Measurements from ENCODE around the gene COPE.

COPE gene

DNA sequence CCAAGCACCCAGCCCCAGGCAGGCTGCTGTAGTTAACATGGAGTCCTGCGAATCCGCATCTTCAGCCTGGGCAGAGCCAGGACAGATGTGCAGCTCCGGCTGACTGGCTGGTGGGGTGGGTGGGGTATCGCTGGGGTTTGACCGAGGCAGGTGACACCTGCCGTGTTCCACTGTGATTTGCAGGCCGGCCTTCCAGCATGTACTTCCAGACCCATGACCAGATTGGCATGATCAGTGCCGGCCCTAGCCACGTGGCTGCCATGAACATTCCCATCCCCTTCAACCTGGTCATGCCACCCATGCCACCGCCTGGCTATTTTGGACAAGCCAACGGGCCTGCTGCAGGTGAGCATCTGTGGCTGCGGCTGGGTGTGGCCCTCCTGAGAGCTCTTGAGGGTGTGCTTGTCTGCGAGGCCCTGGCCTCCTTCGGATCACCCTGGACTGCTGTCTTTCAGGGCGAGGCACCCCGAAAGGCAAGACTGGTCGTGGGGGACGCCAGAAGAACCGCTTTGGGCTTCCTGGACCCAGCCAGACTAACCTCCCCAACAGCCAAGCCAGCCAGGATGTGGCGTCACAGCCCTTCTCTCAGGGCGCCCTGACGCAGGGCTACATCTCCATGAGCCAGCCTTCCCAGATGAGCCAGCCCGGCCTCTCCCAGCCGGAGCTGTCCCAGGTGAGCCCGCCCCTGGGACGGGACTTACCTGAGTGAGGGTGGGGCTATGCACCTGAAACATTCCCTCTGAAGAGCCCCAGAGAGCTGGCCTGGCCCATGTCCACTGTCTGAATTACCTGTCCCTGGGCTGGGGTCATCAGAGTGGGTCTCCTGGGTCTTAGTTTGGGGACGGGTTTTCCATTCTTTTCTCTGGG is 53.8 kb downstream of the COPE start:
- no peak for DNase-seq

DNA sequence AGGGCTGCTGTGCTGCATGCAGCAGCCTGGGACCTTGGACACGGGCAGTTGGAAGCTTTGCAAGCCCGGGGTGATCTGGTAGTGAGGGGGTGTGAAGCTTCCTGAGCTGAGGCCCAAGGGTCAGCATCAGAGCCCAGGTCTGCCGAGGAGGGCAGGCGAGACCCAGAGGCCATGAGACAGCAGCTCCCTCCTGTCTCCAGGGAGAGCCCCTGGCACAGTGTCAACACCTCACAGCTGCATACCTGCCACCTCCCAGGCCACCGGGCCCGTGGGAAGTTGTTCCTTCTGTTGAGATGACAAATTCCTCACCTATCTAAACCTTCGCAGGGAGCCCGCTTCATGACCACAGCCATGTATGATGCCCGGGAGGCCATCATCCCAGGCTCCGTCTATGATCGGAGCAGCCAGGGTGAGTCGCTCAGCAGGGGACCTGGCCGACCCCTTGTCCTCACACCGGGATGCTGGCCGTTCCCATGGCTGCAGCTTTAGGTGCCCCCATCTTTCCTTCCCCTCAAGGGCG is 55.3 kb downstream of the COPE start:
- DNase-seq: no peak

DNA sequence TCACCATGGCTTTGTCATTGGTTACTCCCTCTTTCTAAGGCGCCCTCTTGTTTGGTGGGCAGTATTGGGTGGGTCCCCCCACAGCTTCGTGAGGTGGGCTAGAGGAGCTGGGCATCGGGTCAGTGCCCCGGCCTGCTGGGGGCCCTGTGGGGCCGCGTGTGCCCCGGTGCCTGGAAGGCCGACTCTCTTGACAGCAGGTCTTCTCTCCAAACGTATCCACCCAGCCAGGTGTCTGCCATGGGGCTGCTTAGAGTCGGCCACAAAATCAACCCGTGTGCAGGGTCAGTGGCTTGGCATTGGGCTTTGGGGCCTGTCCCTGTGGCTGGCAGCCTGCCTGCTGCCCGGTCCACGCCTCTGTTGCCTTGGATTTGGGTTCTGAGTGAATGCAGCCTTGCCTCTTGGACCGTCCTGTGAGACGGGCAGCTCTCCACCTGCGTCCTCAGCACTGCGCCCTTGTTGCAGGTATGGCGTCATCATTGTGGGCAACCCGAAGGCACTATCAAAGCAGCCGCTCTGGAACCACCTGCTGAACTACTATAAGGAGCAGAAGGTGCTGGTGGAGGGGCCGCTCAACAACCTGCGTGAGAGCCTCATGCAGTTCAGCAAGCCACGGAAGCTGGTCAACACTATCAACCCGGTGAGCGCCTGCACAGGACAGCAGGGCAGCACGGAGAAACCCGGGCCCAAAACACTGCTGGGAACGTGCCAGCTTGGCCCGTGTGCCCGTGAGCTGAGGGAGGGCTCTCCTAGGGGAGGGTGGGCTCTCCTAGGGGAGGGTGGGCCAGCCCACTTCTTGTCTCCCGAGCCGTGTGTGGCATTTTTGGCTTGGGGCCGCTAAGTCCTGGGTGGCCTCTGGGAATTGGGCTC is 56.0 kb downstream of the COPE start:
- DNase-seq: no peak

DNA sequence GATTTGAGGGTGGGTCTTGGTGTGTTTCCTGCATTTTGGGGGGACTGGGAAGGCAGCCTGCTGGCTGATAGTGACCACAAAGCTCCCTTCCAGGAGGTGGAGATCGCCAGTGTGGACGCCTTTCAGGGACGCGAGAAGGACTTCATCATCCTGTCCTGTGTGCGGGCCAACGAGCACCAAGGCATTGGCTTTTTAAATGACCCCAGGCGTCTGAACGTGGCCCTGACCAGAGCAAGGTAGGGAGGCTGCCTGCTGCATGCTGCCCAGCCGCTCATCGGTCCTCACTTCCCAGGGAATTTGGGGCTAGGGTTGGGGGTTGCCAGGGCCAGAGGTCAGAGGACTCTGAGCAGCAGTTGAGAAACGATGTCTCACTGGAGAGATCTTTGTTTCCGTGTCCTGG is 57.3 kb downstream of the COPE start:
- DNase-seq: no peak

DNA sequence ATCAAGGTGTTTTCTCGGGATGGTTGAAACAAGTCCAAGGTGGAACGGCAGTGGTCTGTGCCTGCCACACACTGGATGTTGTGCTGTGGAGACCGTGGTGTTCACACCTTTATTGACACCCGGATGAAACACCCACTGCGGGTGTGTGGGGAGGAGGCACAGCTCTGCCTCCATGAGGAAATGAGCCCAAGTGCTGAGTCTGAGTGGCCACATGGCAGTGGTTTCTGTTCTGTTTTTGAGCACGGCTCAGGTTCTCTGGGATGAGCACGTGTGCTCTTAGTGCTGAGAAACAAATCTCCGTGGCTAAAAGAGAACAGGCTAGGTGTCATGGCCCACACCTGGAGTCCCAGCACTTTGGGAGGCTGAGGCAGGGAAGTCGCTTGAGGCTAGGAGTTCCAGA is 58.0 kb downstream of the COPE start:
- no peak for DNase-seq

DNA sequence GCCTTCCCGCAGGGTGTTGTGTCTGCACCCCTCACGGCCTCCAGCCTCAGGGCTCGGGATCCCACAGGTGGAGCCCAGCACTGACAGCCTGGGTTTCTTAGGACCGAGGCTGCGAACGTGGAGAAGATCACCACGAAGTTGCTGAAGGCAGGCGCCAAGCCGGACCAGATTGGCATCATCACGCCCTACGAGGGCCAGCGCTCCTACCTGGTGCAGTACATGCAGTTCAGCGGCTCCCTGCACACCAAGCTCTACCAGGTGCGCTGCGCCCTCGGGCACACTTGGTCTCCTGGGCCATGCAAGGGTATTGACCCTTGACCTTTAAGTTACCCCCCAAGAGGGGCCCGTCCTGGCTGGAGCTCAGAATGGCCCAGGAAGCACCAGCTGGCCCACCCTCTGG is 58.5 kb downstream of the COPE start:
- DNase-seq: no peak

DNA sequence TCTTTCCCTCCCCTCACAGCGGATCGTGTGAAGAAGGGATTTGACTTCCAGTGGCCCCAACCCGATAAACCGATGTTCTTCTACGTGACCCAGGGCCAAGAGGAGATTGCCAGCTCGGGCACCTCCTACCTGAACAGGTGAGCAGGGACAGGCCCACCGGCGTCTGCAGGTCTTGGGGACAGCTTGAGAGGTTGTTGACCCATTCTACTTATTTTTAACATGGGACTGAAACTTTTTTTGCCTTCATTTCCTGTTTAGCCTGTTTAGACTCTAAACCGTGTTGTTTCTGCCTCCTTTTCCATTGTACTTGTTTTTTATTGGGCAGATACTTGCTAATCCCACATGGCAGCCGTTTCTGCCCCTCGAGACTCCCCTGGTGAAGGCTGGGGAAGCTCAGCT is 58.9 kb downstream of the COPE start:
- no peak for DNase-seq

DNA sequence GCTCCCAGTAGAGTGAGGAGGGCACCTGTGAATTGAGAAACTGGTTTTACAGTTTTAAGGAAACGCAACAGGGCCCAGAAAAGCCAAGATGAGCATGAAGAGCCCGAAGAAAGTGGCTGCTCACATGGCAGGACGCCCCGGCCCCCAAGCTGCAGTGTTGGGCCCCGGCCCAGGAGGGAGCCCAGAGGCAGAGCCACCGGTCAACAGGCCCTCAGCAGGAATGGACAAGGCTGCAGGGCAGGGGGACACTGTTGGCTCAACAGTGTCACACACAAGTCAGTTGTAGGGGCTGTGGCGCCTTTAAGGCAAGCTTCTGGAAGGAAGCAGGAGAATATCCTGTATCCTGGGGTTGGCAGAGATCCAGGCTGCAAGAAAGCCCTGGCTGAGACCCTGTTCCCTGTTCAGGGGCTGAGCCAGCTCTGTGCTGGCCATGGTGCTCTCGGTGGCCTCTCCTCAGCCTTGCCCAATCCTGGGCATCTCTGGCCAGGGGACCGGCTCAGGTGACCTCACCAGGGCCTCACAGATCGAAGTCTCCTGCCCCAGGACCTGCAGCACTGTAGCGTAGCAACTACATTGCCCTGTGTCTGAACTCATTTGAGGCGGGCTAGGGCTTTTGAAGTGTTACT is 59.4 kb downstream of the COPE start:
- no peak for DNase-seq

DNA sequence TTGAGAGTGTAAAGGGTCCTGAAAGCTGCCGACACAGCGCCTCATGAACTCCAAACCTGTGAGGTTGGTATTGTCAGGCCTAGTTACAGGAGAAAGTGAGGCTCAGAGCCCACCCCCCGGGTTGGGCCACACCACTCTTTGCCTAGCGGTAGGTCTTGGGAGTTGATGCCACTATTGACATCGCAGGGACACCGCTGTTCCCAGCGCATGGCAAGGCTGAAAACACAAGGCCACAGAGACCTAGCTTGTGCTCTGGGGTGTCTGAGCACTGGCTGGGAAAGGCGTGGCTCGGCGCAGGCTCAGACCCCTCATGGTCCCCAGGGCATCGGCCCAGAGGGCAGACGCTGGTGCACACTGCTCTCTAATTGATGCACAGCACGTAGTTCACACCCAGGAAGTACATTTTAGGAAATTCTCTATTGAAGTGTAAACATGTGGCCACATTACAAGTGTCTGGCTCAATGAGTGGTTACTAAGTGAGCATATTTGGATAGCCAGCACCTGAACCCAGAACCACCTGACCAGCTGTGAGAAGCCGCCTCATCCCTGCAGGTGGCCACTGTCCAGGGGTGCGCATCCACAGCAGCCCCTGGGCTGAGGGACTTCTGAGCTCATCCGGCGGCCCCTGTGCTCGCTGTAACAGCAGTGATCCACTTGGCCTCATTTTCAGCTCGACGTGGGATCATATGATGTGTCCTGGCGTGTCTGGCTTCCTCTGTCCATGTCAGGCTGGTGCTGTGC is 60.1 kb downstream of the COPE start:
- DNase-seq: no peak

DNA sequence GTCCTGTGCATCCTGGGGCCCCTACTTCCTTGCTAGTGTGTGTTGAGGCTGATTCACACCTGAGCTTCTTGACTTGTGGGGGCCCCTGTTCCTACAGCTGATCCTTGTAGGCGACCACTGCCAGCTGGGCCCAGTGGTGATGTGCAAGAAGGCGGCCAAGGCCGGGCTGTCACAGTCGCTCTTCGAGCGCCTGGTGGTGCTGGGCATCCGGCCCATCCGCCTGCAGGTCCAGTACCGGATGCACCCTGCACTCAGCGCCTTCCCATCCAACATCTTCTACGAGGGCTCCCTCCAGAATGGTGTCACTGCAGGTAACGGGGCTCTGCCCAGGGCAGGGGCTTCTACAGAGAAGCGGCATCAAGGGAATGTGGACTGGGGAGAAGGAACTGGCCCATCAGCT is 62.0 kb downstream of the COPE start:
- DNase-seq: no peak

DNA sequence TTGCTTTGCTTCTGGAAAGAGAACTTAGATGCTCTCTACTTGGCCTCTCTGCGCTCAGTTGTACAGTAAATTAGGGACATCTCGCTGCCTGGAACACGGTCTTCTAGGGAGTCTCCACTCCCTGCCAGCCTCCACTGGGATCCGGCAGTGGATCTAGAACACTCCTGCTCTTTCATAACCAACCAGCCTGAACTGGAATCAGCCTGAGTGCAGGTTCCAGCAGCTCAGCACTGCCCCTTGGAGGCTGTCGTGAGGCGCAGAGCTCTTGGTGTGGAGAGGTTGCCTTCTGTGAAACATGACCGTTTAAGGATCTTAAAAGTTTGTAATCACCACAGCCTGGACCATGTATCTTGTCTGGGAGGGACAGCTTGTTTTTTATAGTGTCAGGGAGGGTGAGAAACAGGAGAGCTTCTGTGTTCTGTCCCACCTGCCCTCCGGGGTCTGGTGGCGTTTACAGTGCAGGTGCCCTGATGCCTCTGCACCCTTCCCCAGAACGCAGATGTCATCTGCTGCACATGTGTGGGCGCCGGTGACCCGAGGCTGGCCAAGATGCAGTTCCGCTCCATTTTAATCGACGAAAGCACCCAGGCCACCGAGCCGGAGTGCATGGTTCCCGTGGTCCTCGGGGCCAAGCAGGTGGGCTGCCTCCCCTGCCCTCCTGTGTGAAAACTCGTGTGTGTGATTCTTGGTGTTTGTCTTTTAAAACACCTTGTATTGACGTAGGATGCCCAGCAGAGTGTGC is 62.6 kb downstream of the COPE start:
- DNase-seq: peak; percentile 46

DNA sequence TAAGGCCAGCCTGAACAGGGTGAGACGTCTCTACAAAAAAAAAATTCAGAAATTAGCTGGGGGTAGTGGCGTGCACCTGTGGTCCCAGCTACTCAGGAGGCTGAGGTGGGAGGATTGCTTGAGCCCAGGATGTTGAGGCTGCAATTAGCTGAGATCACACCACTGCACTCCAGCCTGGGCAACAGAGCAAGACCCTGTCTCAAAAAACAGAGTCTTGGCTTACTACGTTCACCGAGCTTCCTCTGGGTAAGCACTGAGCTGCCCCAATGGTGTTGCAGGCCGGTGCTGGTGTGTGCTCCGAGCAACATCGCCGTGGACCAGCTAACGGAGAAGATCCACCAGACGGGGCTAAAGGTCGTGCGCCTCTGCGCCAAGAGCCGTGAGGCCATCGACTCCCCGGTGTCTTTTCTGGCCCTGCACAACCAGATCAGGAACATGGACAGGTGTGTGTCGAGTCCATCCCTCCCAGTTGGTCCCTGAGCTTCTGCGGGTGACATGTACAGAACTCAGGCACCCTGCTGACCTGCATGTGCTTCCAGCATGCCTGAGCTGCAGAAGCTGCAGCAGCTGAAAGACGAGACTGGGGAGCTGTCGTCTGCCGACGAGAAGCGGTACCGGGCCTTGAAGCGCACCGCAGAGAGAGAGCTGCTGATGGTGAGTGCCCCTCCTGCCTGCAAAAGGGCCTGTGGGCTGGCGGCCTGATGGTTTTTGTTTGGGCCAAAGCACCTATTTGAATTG is 63.4 kb downstream of the COPE start:
- no peak for DNase-seq

DNA sequence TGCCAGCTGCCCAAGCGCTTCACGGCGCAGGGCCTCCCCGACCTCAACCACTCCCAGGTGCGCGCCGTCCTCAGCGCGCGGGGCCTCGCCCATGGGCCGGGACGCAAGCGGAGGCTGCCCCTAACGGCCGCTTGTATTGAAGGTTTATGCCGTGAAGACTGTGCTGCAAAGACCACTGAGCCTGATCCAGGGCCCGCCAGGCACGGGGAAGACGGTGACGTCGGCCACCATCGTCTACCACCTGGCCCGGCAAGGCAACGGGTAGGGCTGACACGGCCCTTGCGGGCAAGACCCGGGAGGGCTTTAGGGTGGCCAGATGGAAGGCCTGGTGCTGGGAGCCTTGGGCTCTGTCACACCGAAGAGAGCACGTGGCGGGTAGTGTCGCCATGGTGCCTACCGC is 64.2 kb downstream of the COPE start:
- DNase-seq: no peak

DNA sequence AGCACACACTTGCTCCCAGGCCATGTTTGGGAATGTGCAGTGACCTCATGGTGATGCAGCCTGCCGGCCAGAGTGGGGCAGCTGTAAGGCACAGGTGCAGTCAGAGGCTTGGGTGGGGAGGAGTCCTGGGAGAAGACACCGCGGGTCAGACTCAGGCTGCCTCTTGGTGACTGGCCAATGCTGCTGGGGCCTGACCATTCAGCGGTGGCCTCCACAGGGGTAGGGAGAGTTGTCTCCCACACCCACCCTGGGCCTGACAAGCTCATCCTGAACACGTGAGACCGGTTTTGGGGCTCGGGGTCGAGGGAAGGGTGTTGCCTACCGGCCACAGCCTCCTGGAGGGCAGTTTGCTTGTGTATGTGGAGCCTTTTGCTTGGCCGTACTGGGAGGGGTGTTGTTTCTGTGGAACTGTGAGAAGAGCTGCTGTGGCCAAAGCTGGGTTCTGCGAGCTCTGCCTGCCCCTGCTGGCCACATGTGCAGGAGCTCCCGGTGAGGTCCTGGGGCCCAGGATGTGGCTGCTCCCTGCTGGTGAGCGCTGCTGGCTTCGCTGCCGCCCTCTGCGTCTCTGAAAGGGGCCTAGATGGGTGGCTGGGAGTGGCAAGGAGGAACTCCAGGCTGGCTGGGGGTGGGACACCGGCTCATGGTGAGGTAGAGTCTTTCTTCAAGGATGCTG is 65.3 kb downstream of the COPE start:
- no peak for DNase-seq

DNA sequence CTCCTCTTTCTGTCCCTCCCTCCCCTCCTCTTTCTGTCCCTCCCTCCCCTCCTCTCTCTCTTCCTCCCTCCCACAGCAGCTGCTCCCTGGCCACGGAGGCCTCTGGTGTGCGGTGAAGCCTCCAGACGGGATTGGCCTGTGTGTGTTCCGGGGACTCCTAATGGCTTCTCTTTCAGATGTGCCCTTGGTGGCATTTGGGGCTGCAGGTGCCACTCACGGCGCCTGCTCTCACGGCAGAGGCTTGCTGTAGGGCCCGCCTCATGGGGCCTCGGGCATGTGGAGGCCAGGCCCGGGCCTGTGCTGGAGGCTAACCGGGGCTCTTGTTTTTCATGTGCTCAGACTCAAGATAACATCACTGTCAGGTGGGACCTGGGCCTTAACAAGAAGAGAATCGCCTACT is 66.5 kb downstream of the COPE start:
- DNase-seq: no peak

DNA sequence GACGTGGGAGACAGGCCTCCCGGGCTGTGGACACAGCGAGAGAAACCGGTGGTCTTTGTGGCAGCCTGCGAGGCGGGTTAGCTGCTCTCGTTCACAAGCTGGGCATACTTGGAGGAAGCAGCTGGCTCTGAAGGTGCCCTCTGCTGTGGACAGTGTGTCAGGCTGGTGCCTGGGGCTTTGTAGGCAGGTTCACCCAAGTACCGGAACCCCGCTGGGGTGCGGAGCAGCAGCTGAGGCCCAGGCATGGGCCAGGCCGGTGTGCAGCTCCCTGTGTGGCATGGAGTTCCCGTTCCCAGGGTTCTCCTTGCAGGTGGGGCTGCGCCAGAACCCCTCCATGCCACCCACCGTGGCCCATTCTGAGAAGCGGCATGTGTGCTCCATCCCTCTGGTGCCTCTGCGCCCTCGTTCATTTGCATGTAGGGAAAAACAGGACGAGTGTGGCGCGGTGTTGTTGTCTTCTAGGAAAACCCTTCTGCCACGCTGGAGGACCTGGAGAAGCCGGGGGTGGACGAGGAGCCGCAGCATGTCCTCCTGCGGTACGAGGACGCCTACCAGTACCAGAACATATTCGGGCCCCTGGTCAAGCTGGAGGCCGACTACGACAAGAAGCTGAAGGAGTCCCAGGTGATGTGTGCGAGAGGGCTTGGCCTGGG is 67.4 kb downstream of the COPE start:
- no peak for DNase-seq

DNA sequence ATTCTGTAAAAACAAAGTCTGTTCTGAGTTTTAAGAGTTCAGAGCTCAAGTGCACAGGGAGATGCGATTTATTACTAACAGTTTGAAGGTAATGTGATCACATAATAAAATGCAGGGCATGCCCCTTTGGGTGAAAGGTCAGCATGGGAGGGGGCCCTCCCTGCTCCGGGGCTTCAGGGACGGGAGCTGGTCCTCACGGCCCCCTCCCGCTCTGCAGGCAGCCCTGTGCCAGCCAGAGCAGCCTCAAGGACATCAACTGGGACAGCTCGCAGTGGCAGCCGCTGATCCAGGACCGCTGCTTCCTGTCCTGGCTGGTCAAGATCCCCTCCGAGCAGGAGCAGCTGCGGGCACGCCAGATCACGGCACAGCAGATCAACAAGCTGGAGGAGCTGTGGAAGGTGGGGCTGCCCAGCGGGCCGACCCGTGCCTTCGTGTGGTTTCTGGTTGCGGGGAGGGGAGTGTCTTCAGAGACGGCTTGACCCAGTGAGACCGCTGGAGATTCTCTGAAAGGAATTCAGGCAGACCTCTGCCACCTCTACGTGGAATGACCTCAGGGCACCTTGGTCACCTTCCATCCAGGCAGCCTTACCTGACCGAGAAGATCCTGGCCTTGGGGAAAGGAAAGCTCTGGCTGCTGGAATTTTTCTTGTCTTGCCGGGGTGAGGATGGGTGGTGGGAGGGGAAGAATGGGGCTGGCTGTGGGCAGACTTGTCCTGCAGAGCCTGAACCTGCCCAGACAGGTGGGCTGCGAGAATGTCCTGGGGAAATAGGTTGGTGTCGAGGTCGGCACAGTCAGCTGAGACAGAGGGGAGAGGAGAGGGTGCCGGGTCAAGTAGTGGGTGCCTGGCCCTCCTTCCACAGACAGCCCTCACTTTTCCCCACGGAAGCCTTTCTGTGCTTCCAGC is 68.5 kb downstream of the COPE start:
- DNase-seq: no peak

DNA sequence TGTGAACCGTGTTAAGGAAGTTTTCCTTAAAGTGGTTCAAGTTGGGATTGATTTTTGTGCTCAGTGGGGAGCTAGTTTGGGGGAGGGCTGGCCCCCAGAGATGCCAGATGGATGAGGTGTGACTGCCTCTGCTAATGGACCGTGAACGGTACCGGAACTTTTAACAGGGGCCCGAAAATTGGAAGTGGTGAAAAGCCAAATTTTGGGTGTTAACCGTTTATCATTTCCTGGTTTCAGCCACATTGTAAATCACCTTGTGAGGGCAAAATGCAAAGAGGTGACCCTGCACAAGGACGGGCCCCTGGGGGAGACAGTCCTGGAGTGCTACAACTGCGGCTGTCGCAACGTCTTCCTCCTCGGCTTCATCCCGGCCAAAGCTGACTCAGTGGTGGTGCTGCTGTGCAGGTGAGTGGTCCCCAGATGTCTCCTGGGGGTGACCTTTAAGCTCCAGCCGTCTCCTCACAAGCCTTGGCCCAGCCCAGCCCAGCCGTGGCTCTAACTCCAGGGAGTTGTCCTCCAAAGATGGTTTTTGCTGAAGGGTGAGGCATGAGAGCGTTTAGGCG is 69.3 kb downstream of the COPE start:
- DNase-seq: no peak
